ENCODE results near the gene ZNF215.
"Not testable (repeated sequence)": the region's sequence is repeated elsewhere in the genome, so short reads cannot be mapped to it uniquely, and the experiment has no call there.

ZNF215 gene

GRCh38 chr11:6943131-6943530 lies 16.9 kb downstream of the ZNF215 start:
- DNase-seq: no peak

- DNase-seq: not testable (repeated sequence)
Measured at GRCh38 chr11:6954248-6954647, 28.0 kb downstream of the ZNF215 start.

- no peak for DNase-seq
Measured at GRCh38 chr11:6962141-6962540, 35.9 kb downstream of the ZNF215 start.

- DNase-seq: no peak
Measured at GRCh38 chr11:6962673-6963072, 36.4 kb downstream of the ZNF215 start.

GRCh38 chr11:6968816-6969215 lies 42.6 kb downstream of the ZNF215 start:
- DNase-seq: no peak

- not testable (repeated sequence) for DNase-seq
Measured at GRCh38 chr11:6969854-6970253, 43.6 kb downstream of the ZNF215 start.

- no peak for DNase-seq
Measured at GRCh38 chr11:6979365-6979764, 53.1 kb downstream of the ZNF215 start.

- no peak for DNase-seq
Measured at GRCh38 chr11:6986487-6986886, 60.3 kb downstream of the ZNF215 start.

- DNase-seq: no peak
Measured at GRCh38 chr11:6988506-6988905, 62.3 kb downstream of the ZNF215 start.

- DNase-seq: no peak
Measured at GRCh38 chr11:6991227-6991626, 65.0 kb downstream of the ZNF215 start.

GRCh38 chr11:6992026-6992425 lies 65.8 kb downstream of the ZNF215 start:
- no peak for DNase-seq

- DNase-seq: no peak
Measured at GRCh38 chr11:6992457-6993417, 66.5 kb downstream of the ZNF215 start.

GRCh38 chr11:6995703-6996102 lies 69.5 kb downstream of the ZNF215 start:
- DNase-seq: no peak

GRCh38 chr11:7004482-7004881 lies 78.3 kb downstream of the ZNF215 start:
- no peak for DNase-seq

All from cortex of kidney (tissue), 1 donor.